C4-2B (cell line): ENCODE measurements around the gene DLG2.

Experiments used
- H3K27ac ChIP-seq: fragments of 450-650 bp; 2 replicates; pipeline ENCODE4 v1.5.1; 2017
- ZFX ChIP-seq: fragments of 450-650 bp; IDR thresholded peaks from 2 replicates; pipeline ENCODE4 v1.6.1; 2017
- TF ChIP-seq, protein P1 (sequence below): fragments of 450-650 bp; conservative IDR thresholded peaks from 2 replicates; pipeline ENCODE4 v1.5.1; 2017; ENCODE audit warnings: mild to moderate bottlenecking

The DLG2 gene

GRCh38 chr11:84824624-84825023 is 802.5 kb downstream of the DLG2 start:
- TF ChIP-seq ZFX: no peak
- TF ChIP-seq, protein P1, sequence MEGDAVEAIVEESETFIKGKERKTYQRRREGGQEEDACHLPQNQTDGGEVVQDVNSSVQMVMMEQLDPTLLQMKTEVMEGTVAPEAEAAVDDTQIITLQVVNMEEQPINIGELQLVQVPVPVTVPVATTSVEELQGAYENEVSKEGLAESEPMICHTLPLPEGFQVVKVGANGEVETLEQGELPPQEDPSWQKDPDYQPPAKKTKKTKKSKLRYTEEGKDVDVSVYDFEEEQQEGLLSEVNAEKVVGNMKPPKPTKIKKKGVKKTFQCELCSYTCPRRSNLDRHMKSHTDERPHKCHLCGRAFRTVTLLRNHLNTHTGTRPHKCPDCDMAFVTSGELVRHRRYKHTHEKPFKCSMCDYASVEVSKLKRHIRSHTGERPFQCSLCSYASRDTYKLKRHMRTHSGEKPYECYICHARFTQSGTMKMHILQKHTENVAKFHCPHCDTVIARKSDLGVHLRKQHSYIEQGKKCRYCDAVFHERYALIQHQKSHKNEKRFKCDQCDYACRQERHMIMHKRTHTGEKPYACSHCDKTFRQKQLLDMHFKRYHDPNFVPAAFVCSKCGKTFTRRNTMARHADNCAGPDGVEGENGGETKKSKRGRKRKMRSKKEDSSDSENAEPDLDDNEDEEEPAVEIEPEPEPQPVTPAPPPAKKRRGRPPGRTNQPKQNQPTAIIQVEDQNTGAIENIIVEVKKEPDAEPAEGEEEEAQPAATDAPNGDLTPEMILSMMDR: no peak

GRCh38 chr11:84819537-84819936 is 807.6 kb downstream of the DLG2 start:
- TF ChIP-seq, protein P1: no peak
- no peak for TF ChIP-seq ZFX
- no peak overlapping the region for H3K27ac ChIP-seq

More at GRCh38 chr11:84824624-84825023, 802.5 kb downstream of the DLG2 start:
- H3K27ac ChIP-seq: no peak overlapping the region

- no peak overlapping the region for H3K27ac ChIP-seq
- no peak for TF ChIP-seq ZFX
- TF ChIP-seq, protein P1: no peak
These were observed 808.0 kb downstream of the DLG2 start for GRCh38 chr11:84819128-84819527.

GRCh38 chr11:84817998-84818397 is 809.1 kb downstream of the DLG2 start:
- no peak for TF ChIP-seq ZFX
- TF ChIP-seq, protein P1: no peak
- H3K27ac ChIP-seq: no peak overlapping the region

DNA sequence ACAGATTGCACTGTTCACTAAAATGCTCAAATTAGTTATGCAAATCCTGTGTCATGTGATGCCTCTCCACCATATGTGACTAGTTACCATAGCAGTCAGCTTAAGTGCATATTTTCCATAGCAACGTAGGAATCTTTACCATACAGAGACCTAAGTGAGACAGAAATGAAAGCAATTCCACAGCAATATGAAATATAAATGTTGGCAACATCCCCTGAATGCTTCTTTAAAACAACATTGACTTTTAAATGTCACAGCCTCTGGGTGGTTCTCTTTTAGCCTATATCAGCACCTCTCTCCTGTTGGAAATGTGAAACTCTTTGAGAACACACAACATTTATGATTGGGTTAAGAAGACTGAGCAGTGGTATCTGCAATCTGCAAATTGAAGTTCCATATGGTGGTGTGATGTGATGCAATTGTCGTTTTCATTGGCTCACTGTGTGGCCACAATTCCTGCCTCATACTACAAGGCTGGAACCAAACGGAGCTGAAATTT is 814.6 kb downstream of the DLG2 start:
- TF ChIP-seq ZFX: no peak
- TF ChIP-seq, protein P1: no peak
- H3K27ac ChIP-seq: no peak overlapping the region

GRCh38 chr11:84806354-84806753 is 820.8 kb downstream of the DLG2 start:
- no peak overlapping the region for H3K27ac ChIP-seq
- TF ChIP-seq, protein P1: no peak
- no peak for TF ChIP-seq ZFX

GRCh38 chr11:84804041-84804440 is 823.1 kb downstream of the DLG2 start:
- no peak for TF ChIP-seq ZFX
- TF ChIP-seq, protein P1: no peak
- no peak overlapping the region for H3K27ac ChIP-seq
